Keratinocyte (primary cell): ENCODE data around the gene B3GNT8. TPM values are rescaled to one million over a fixed set of nuclear protein-coding genes. Genes with fewer than 3 reads are reported as not detected.

Experiments
- DNase-seq: peaks from one replicate; pipeline ENCODE4 v3.0.0-alpha.2; 2011; ENCODE audit warnings: low read depth, missing footprints, low spot score
- FAIRE-seq: peaks from 2 replicates; lab custom pipeline; 2011; peaks lifted over from hg19 to GRCh38; lab: Jason Lieb, UNC
- H2AFZ ChIP-seq: 2 replicates; pipeline ENCODE4 v1.6.0; 2012; ENCODE audit warnings: low read length, control low read depth, inconsistent platforms; ENCODE audit not compliant: control insufficient read depth
- H3K27ac ChIP-seq: 2 replicates; pipeline ENCODE4 v1.5.1; 2011; ENCODE audit warnings: low read length; ENCODE audit not compliant: control insufficient read depth, insufficient read depth
- H3K27me3 ChIP-seq: 3 replicates; pipeline ENCODE4 v1.6.0; 2011; ENCODE audit warnings: low read length; ENCODE audit not compliant: control insufficient read depth, insufficient read depth; ENCODE audit errors: extremely low read depth
- H3K36me3 ChIP-seq, 2 experiments: 2 replicates in 1 of 2; 3 replicates in 1 of 2; pipeline ENCODE4 v1.5.1; 2011; ENCODE audit warnings: low read length in 2 of 2, mild to moderate bottlenecking in 1 of 2; ENCODE audit not compliant: control insufficient read depth in 2 of 2, insufficient read depth in 2 of 2; ENCODE audit errors: extremely low read depth in 1 of 2
- H3K4me1 ChIP-seq: 3 replicates; pipeline ENCODE4 v1.5.1; 2011; ENCODE audit warnings: low read length; ENCODE audit not compliant: control insufficient read depth, insufficient read depth; ENCODE audit errors: extremely low read depth
- H3K4me2 ChIP-seq: 3 replicates; pipeline ENCODE4 v1.6.0; 2011; ENCODE audit warnings: low read depth, low read length; ENCODE audit not compliant: control insufficient read depth, insufficient read depth; ENCODE audit errors: extremely low read depth
- H3K4me3 ChIP-seq, 3 experiments: fragments of 200-600 bp in 1 of 3; sonication (generic) in 1 of 3; 2 replicates in 2 of 3; 3 replicates in 1 of 3; pipeline ENCODE4 v1.5.1; 2011 to 2016; ENCODE audit warnings: low read length in 3 of 3, mild to moderate bottlenecking in 3 of 3, control low read depth in 2 of 3, inconsistent platforms in 1 of 3, low read depth in 1 of 3, mixed read lengths in 1 of 3, mixed run types in 1 of 3, moderate library complexity in 1 of 3; ENCODE audit not compliant: control insufficient read depth in 2 of 3, insufficient read depth in 2 of 3; ENCODE audit errors: extremely low read depth in 1 of 3
- H3K79me2 ChIP-seq: 2 replicates; pipeline ENCODE4 v1.6.0; 2012; ENCODE audit warnings: low read length; ENCODE audit not compliant: control insufficient read depth, insufficient read depth
- H3K9ac ChIP-seq: 3 replicates; pipeline ENCODE4 v1.6.0; 2011; ENCODE audit warnings: low read length; ENCODE audit not compliant: control insufficient read depth, insufficient read depth; ENCODE audit errors: extremely low read depth
- H3K9me1 ChIP-seq: 3 replicates; pipeline ENCODE4 v1.6.0; 2011; ENCODE audit warnings: low read length; ENCODE audit not compliant: control insufficient read depth, insufficient read depth; ENCODE audit errors: extremely low read depth
- H3K9me3 ChIP-seq: 2 replicates; pipeline ENCODE4 v1.5.1; 2012; ENCODE audit warnings: low read depth, low read length; ENCODE audit not compliant: control insufficient read depth
- H4K20me1 ChIP-seq: 3 replicates; pipeline ENCODE4 v1.6.0; 2011; ENCODE audit warnings: low read length; ENCODE audit not compliant: control insufficient read depth, insufficient read depth; ENCODE audit errors: extremely low read depth
- EZH2 ChIP-seq: IDR thresholded peaks from one replicate; pipeline ENCODE4 v1.6.1; 2012; ENCODE audit warnings: inconsistent platforms, mild to moderate bottlenecking, low read length, moderate library complexity
- dilution Hi-C: fragments of 300-500 bp; cut with MboI; formaldehyde crosslinking; loops from one replicate; pipeline ENCODE4 v1.7.0; 2020; ENCODE audit warnings: low sequenced_read_pairs; ENCODE audit not compliant: extremely low pct_ligation_motif_present
- polyA plus RNA-seq, 5 experiments: library from polyadenylated mRNA; depleted of rRNA in 3 of 5; stranded (reverse) in 3 of 5; stranded (forward) in 1 of 5; unstranded in 1 of 5; fragments of >200 nt; gene quantifications; 1 replicate in 1 of 5; 2 replicates in 3 of 5; 3 replicates in 1 of 5; pipeline versions ENCODE4 v1.2.1 to v1.2.3, GENCODE V29; 2011 to 2012; ENCODE audit warnings: missing spikeins in 2 of 5, low read depth in 1 of 5, low replicate concordance in 1 of 5
- TF ChIP-seq, protein P1 (sequence below), 3 experiments: IDR thresholded peaks in 1 of 3; conservative IDR thresholded peaks in 1 of 3; optimal IDR thresholded peaks in 1 of 3; 2 replicates in 2 of 3; 3 replicates in 1 of 3; pipeline versions ENCODE3 to v1.5.1; 2011; ENCODE audit warnings: low read length in 3 of 3, mild to moderate bottlenecking in 3 of 3, moderate library complexity in 2 of 3, control low read depth in 1 of 3, inconsistent platforms in 1 of 3; ENCODE audit not compliant: insufficient read depth in 2 of 3; ENCODE audit errors: extremely low read depth in 1 of 3

Gene B3GNT8
- polyA plus RNA-seq, 1 donor (not counting 4 experiments of a cell fraction or from before 2014, with no cell fraction given) = 0.97 TPM

DNA sequence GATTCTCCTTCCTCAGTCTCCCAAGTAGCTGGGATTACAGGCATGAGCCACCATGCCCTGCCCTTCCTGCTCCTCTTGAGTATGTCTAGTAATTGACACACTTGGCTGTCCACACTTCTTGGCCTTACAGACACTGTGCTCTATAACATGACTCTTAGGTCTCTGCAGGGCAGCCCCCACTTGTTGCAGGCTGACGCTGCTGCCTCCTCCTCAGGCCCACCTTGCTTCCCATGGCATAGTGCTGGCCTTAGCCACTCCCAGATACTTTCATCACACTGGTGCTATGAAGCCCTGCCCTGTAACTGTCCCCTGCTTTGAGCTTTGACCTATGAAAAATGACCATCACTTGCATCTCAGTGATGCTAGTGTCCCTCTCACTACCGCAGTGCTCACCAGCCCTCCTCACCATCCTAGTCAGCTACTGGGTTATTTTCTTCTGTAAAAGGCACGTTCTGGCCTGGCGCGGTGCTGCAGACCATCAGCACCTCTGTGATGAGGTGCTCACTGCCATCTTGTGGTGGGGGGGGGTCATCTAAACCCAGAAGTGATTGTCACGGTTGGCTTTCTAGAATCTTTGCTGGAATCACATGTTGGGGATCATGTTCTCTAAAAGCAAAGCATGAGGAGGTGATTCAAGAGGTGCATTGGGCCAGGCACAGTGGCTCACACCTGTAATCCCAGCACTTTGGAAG is 25.6 kb upstream of the B3GNT8 start:
- H2AFZ ChIP-seq = no peak overlapping the region
- no peak for DNase-seq
- H3K27me3 ChIP-seq = peaks cover 3% of the 10 kb centered on the region
- H3K4me3 ChIP-seq = no peak overlapping the region
- H3K4me1 ChIP-seq = peaks cover 2% of the 10 kb centered on the region
- no peaks in the 10 kb centered on the region for H3K9me3 ChIP-seq
- H3K27ac ChIP-seq = no peak overlapping the region
- dilution Hi-C loops = no loop called here
- TF ChIP-seq, protein P1, sequence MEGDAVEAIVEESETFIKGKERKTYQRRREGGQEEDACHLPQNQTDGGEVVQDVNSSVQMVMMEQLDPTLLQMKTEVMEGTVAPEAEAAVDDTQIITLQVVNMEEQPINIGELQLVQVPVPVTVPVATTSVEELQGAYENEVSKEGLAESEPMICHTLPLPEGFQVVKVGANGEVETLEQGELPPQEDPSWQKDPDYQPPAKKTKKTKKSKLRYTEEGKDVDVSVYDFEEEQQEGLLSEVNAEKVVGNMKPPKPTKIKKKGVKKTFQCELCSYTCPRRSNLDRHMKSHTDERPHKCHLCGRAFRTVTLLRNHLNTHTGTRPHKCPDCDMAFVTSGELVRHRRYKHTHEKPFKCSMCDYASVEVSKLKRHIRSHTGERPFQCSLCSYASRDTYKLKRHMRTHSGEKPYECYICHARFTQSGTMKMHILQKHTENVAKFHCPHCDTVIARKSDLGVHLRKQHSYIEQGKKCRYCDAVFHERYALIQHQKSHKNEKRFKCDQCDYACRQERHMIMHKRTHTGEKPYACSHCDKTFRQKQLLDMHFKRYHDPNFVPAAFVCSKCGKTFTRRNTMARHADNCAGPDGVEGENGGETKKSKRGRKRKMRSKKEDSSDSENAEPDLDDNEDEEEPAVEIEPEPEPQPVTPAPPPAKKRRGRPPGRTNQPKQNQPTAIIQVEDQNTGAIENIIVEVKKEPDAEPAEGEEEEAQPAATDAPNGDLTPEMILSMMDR (optimal IDR thresholded peaks at IDR 0.05 in 1 of 3, IDR thresholded peaks at IDR 0.05 in 1 of 3, conservative IDR thresholded peaks at IDR 0.05 in 1 of 3; ENCODE audit: extremely low read depth in 1 of 3, insufficient read depth in 2 of 3, low read length in 3 of 3) = peak in 1 of 3 experiments; percentile 10
- TF ChIP-seq EZH2 = no peak
- H3K36me3 ChIP-seq = no peaks in the 10 kb centered on the region
- FAIRE-seq = no peak
- no peaks in the 10 kb centered on the region for H3K9me1 ChIP-seq
- no peak overlapping the region for H3K4me2 ChIP-seq
- H3K9ac ChIP-seq = no peak overlapping the region
- no peaks in the 10 kb centered on the region for H4K20me1 ChIP-seq
- no peaks in the 10 kb centered on the region for H3K79me2 ChIP-seq

DNA sequence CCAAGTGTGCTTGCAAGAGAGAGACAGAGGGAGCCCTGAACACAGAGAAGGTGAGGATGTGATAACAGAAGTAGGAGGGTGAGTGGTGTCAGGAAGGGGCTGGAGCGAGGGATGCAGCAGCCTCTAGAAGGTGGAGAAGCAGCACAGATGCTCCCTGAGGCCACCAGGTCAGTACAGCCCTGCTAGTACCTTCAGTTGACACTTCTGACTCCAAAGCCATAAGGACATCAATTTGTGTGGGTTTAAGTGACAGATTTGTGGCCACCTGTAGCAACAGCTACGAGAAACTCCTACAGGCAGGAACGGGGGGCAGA is 22.6 kb upstream of the B3GNT8 start:
- dilution Hi-C loops = no loop called here
- Histone ChIP-seq H4K20me1 (no peaks in the 10 kb centered on the region), H3K9ac (no peak overlapping the region), H3K4me1 (peaks cover 2% of the 10 kb centered on the region), H2AFZ (no peak overlapping the region), H3K9me1 (no peaks in the 10 kb centered on the region), H3K9me3 (no peaks in the 10 kb centered on the region), H3K79me2 (no peaks in the 10 kb centered on the region), H3K4me2 (no peak overlapping the region), H3K4me3 (no peak overlapping the region), H3K27ac (no peak overlapping the region), H3K27me3 (no peaks in the 10 kb centered on the region), H3K36me3 (no peaks in the 10 kb centered on the region)
- FAIRE-seq (no peak), DNase-seq (no peak)
- TF ChIP-seq, protein P1 (optimal IDR thresholded peaks at IDR 0.05 in 1 of 3, IDR thresholded peaks at IDR 0.05 in 1 of 3, conservative IDR thresholded peaks at IDR 0.05 in 1 of 3; ENCODE audit: extremely low read depth in 1 of 3, insufficient read depth in 2 of 3, low read length in 3 of 3) = no peak
- no peak for TF ChIP-seq EZH2
